ENCODE measurements around the gene DPEP2.

DPEP2 gene

GRCh38 chr16:67944690-67945391 lies 54.4 kb downstream of the DPEP2 start:
- TF ChIP-seq CTCF (IDR thresholded peaks at IDR 0.05; ENCODE audit: control insufficient read depth, extremely low read depth, insufficient read depth), result no peak
- no peak overlapping the region for H3K4me3 ChIP-seq (ENCODE audit: low read depth, low read length)
- DNase-seq (ENCODE audit: low read depth), result no peak

GRCh38 chr16:67943619-67944504 lies 55.4 kb downstream of the DPEP2 start, which contains the start of gene LCAT:
TSS of gene LCAT (minus strand) at chr16:67944120. CDS start at chr16:67944101, 19 bp downstream.
- H3K4me3 ChIP-seq (ENCODE audit: low read depth, low read length), result no peak within 1 kb of the TSS
- no peak for TF ChIP-seq CTCF (IDR thresholded peaks at IDR 0.05; ENCODE audit: control insufficient read depth, extremely low read depth, insufficient read depth)
- no peak for DNase-seq (ENCODE audit: low read depth)

GRCh38 chr16:67943256-67943618 lies 56.0 kb downstream of the DPEP2 start:
- no peak for TF ChIP-seq CTCF (IDR thresholded peaks at IDR 0.05; ENCODE audit: control insufficient read depth, extremely low read depth, insufficient read depth)
- no peak for DNase-seq (ENCODE audit: low read depth)
- no peak overlapping the region for H3K4me3 ChIP-seq (ENCODE audit: low read depth, low read length)

- no peak overlapping the region for H3K4me3 ChIP-seq (ENCODE audit: low read depth, low read length)
- no peak for TF ChIP-seq CTCF (IDR thresholded peaks at IDR 0.05; ENCODE audit: control insufficient read depth, extremely low read depth, insufficient read depth)
- DNase-seq (ENCODE audit: low read depth), result no peak
Measured at GRCh38 chr16:67942510-67943255, 56.6 kb downstream of the DPEP2 start.

GRCh38 chr16:67942200-67942509 lies 57.1 kb downstream of the DPEP2 start:
- H3K4me3 ChIP-seq (ENCODE audit: low read depth, low read length), result no peak overlapping the region
- DNase-seq (ENCODE audit: low read depth), result no peak
- TF ChIP-seq CTCF (IDR thresholded peaks at IDR 0.05; ENCODE audit: control insufficient read depth, extremely low read depth, insufficient read depth), result peak; percentile 73

GRCh38 chr16:67941469-67942199 lies 57.6 kb downstream of the DPEP2 start:
- no peak overlapping the region for H3K4me3 ChIP-seq (ENCODE audit: low read depth, low read length)
- DNase-seq (ENCODE audit: low read depth), result no peak
- no peak for TF ChIP-seq CTCF (IDR thresholded peaks at IDR 0.05; ENCODE audit: control insufficient read depth, extremely low read depth, insufficient read depth)
